GM23248 (cell line): ENCODE results near the gene TLE7. TPM values are rescaled to one million over a fixed set of nuclear protein-coding genes. Genes with fewer than 3 reads are reported as not detected.

Experiments
- DNase-seq: peaks from one replicate; pipeline ENCODE4 v3.0.0-alpha.2; 2015
- H2AFZ ChIP-seq: fragments of 200-600 bp; sonication (generic); 2 replicates; pipeline ENCODE4 v1.6.1; 2016; ENCODE audit warnings: antibody characterized with exemption
- H3F3A ChIP-seq: fragments of 200-600 bp; sonication (generic); 2 replicates; pipeline ENCODE4 v1.6.1; 2016; ENCODE audit warnings: mild to moderate bottlenecking, antibody characterized with exemption, mixed run types; ENCODE audit not compliant: insufficient read depth
- H3K27ac ChIP-seq: fragments of 200-600 bp; sonication (generic); 2 replicates; pipeline ENCODE4 v1.5.1; 2016; ENCODE audit warnings: mild to moderate bottlenecking
- H3K27me3 ChIP-seq: fragments of 200-600 bp; sonication (generic); replicated peaks from 2 replicates; pipeline ENCODE4 v1.6.1; 2016; ENCODE audit warnings: mild to moderate bottlenecking; ENCODE audit not compliant: insufficient read depth
- H3K36me3 ChIP-seq: fragments of 200-600 bp; sonication (generic); 2 replicates; pipeline ENCODE4 v1.6.1; 2016; ENCODE audit warnings: low read depth, mild to moderate bottlenecking
- H3K4me1 ChIP-seq: fragments of 200-600 bp; sonication (generic); 2 replicates; pipeline ENCODE4 v1.6.1; 2016; ENCODE audit warnings: mild to moderate bottlenecking; ENCODE audit not compliant: insufficient read depth
- H3K4me2 ChIP-seq: fragments of 200-600 bp; sonication (generic); one replicate; pipeline ENCODE4 v1.6.1; 2016; ENCODE audit warnings: mild to moderate bottlenecking; ENCODE audit not compliant: unreplicated experiment
- H3K4me3 ChIP-seq: fragments of 200-600 bp; sonication (generic); 2 replicates; pipeline ENCODE4 v1.5.1; 2016; ENCODE audit warnings: mild to moderate bottlenecking
- H3K79me2 ChIP-seq: fragments of 200-600 bp; sonication (generic); 2 replicates; pipeline ENCODE4 v1.6.1; 2016; ENCODE audit warnings: mild to moderate bottlenecking; ENCODE audit not compliant: insufficient read depth
- H3K9ac ChIP-seq: fragments of 200-600 bp; sonication (generic); 2 replicates; pipeline ENCODE4 v1.6.1; 2016; ENCODE audit warnings: mild to moderate bottlenecking
- H3K9me2 ChIP-seq: fragments of 200-600 bp; sonication (generic); 2 replicates; pipeline ENCODE4 v1.6.1; 2016; ENCODE audit warnings: mixed run types, mild to moderate bottlenecking, moderate library complexity; ENCODE audit not compliant: insufficient read depth
- H3K9me3 ChIP-seq: fragments of 200-600 bp; sonication (generic); one replicate; pipeline ENCODE4 v1.6.1; 2017; ENCODE audit warnings: low read depth
- H4K20me1 ChIP-seq: fragments of 200-600 bp; sonication (generic); 2 replicates; pipeline ENCODE4 v1.6.0; 2016; ENCODE audit not compliant: insufficient read depth
- EZH2 ChIP-seq: fragments of 200-600 bp; sonication (generic); IDR thresholded peaks from 2 replicates; pipeline ENCODE4 v1.6.1; 2018; ENCODE audit warnings: antibody characterized with exemption, mild to moderate bottlenecking; ENCODE audit not compliant: insufficient read depth, poor library complexity, severe bottlenecking
- EZH2phosphoT487 ChIP-seq: fragments of 200-600 bp; sonication (generic); IDR thresholded peaks from 2 replicates; pipeline ENCODE4 v1.6.1; 2018; ENCODE audit warnings: antibody characterized with exemption, moderate library complexity, mild to moderate bottlenecking, low read depth; ENCODE audit not compliant: insufficient read depth
- WGBS, 2 experiments: methylation state at CpG; one replicate each; pipeline ENCODE4 v1.1.6; 2015 to 2017; ENCODE audit warnings: low lambda C conversion rate in 2 of 2, low coverage in 1 of 2; ENCODE audit errors: missing lambda C conversion rate in 2 of 2; 5-methylcytosine and 5-hydroxymethylcytosine counted together
- in situ Hi-C: fragments of 300-500 bp; cut with MboI; formaldehyde crosslinking; loops from 2 replicates; pipeline ENCODE4 v1.15.0; 2020
- polyA plus RNA-seq: library from polyadenylated mRNA; unstranded; fragments of >200 nt; fragmentation: Nextera tagmentation; extraction: Ambion mirVana; gene quantifications from 2 replicates; pipeline ENCODE4 v1.2.1, GENCODE V29; 2016
- total RNA-seq: library from RNA; depleted of rRNA; stranded (reverse); fragments of >200 nt; shearing (Covaris generic); gene quantifications from 2 replicates; pipeline ENCODE4 v1.2.3, GENCODE V29; 2014

TLE7 gene
- total and polyA plus RNA-seq, 2 experiments from 2014 or later, result not detected

DNA sequence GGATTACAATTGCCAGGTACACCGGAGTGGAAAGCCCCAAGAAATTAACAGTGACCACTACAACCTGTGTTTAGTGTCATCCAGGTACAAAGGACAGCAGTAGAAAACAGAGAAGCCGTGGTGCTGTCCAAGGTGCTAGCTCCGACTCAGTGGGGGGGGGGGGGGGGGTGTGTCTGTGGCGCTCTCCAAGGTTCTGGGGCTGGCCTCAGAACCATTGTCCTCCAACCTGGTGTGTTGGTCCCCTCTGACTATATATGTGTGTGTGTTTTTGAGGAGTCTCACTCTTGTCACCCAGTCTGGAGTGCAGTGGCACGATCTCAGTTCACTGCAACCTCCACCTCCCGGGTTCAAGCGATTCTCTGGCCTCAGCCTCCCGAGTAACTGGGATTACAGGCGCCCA, 26.0 kb upstream of the TLE7 start:
- Histone ChIP-seq H3K4me1 (no peaks in the 10 kb centered on the region), H3K79me2 (peaks cover 6% of the 10 kb centered on the region), H3K36me3 (no peaks in the 10 kb centered on the region), H3K9me3 (no peaks in the 10 kb centered on the region), H3K27me3 (no peaks in the 10 kb centered on the region), H3K9me2 (no peaks in the 10 kb centered on the region), H3K4me2 (no peak overlapping the region), H3K27ac (no peak overlapping the region), H3K9ac (no peak overlapping the region), H4K20me1 (no peaks in the 10 kb centered on the region), H2AFZ (no peak overlapping the region), H3F3A (peaks cover 5% of the 10 kb centered on the region; the same call in 1 of the 2 replicates), H3K4me3 (no peak overlapping the region)
- DNase-seq, result peak; percentile 69
- 23 to 24% methylated on average over 9 of the region's 9 CpGs for WGBS, 2 experiments
- in situ Hi-C loops, result no loop called here
- TF ChIP-seq EZH2, result no peak
- no peak for TF ChIP-seq EZH2phosphoT487

DNA sequence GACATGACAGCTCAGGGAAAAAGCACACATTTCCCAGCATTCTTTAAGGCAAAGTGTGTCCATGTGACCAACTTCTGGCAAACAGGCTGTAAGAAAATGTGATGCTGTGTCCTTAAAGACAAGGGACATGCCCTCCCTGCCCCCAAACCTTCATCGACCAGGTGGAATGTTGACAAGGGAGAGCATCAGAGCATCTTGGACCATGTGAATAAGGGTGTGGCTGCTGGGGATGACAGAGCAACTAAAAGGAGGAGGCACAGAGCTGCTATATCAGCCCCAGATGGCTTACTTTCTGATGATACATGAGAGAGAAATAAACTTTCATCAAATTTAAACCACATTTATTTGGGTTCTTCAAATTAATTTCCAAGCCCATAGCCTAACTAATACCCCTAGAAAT, 22.4 kb upstream of the TLE7 start:
- Histone ChIP-seq H3K4me3 (no peak overlapping the region), H3K36me3 (no peaks in the 10 kb centered on the region), H3K27ac (no peak overlapping the region), H2AFZ (no peak overlapping the region), H3K9me2 (no peaks in the 10 kb centered on the region), H3K9me3 (no peaks in the 10 kb centered on the region), H3K9ac (no peak overlapping the region), H3K4me2 (no peak overlapping the region), H3K79me2 (peaks cover 32% of the 10 kb centered on the region), H3K27me3 (no peaks in the 10 kb centered on the region), H4K20me1 (no peaks in the 10 kb centered on the region), H3K4me1 (peaks cover 16% of the 10 kb centered on the region), H3F3A (peaks cover 21% of the 10 kb centered on the region)
- WGBS, 2 experiments, result 7 to 8% methylated on average over 1 of the region's 1 CpG
- TF ChIP-seq EZH2 (no peak), EZH2phosphoT487 (no peak)
- DNase-seq, result no peak
- in situ Hi-C loops, result no loop called here

DNA sequence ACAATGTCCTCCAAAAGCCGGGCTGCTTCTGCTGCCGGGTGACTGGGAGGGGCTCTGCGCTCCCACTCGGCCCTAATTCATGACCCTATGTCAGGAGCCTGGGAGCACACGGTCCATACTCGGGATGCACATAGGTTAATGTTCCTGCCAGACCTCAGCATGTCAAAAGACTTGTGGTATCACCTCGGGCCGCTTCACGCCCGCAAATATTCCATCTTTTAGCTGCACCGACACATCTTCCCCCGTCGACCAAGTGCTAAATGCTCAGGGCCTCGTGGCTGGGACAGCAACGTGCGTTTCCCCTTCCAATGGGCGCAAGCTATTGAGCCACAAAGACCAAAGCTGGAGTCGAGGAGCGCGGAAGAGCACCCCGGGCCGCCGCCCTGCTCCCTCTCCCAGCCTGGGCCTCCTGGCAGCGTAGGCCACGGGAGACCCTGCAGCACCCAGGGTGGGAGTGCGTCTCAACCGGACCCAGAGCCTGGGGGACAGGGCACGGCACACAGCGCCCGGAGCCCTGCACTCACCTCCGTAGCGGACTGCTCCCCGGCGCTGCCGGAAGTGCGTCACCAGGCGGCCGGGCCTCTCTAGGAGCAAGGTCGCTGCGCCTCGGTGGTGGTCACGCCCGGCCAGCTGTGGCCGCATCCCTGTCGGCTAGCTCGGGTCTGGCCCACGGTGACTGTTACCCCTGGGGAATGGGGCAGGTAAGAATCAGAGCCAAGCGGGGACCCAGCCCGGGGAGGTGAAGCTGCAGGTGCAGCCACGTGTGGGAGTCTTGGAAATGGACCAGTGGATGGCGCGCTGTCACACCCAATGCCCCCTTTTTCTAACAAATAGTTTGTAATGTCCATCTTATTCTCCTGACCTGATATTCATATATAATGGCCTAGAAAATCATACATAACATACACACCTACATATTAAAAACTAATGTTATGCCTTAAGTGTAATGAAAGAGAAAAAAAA, 20.1 kb upstream of the TLE7 start, which contains the start of gene ZNF23:
Gene ZNF23 (minus strand): TSS at position 562 of the 963 bp plus-strand sequence. CDS start 5,451 bp downstream, outside the sequence.
- peak within 1 kb of the TSS; percentile 95 for H3K4me3 ChIP-seq
- H3K27ac ChIP-seq, result peak within 1 kb of the TSS; percentile 83
- no peaks in the 10 kb centered on the region for H3K9me3 ChIP-seq
- H2AFZ ChIP-seq, result peak within 1 kb of the TSS; percentile 99
- no peaks in the 10 kb centered on the region for H3K36me3 ChIP-seq
- H3K9ac ChIP-seq, result peak within 1 kb of the TSS; percentile 90
- H4K20me1 ChIP-seq, result no peaks in the 10 kb centered on the region
- H3K4me2 ChIP-seq, result peak within 1 kb of the TSS; percentile 94
- peaks cover 16% of the 10 kb centered on the region for H3K4me1 ChIP-seq
- peak; percentile 86 for DNase-seq
- no peaks in the 10 kb centered on the region for H3K9me2 ChIP-seq
- TF ChIP-seq EZH2phosphoT487, result no peak
- TF ChIP-seq EZH2, result no peak
- H3K79me2 ChIP-seq, result peaks cover 54% of the 10 kb centered on the region
- no peaks in the 10 kb centered on the region for H3K27me3 ChIP-seq
- WGBS, 2 experiments, result 0 to 1% methylated on average over 38 to 51 of the region's 52 CpGs
- H3F3A ChIP-seq, result peaks cover 21% of the 10 kb centered on the region
- in situ Hi-C loops, result no loop called here

DNA sequence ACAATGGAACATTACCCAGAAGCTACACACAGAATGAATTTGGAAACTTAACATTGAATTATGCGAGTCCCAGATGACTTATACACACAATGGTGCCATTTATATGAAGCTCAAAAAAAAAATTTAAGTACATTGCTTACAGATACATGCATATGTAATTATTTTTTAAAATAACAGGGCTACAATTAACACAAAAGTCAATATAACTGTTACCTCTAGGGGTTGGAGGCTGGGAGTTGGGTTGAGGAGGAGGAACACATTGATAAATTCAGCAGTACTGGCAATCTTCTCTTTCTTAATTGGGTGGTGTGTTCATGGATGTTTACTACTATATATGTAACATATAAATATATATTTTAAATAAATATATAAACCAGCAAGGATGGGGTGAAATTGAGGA, 19.1 kb upstream of the TLE7 start:
- TF ChIP-seq EZH2 (no peak), EZH2phosphoT487 (no peak)
- Histone ChIP-seq H3K9me3 (no peaks in the 10 kb centered on the region), H3K4me2 (peak overlapping the region; percentile 94), H3K4me3 (peak overlapping the region; percentile 95), H3F3A (peaks cover 16% of the 10 kb centered on the region), H3K27ac (peak overlapping the region; percentile 83), H3K4me1 (peaks cover 16% of the 10 kb centered on the region), H3K36me3 (no peaks in the 10 kb centered on the region), H2AFZ (no peak overlapping the region), H4K20me1 (no peaks in the 10 kb centered on the region), H3K9ac (peak overlapping the region; percentile 90), H3K9me2 (no peaks in the 10 kb centered on the region), H3K79me2 (peaks cover 61% of the 10 kb centered on the region), H3K27me3 (no peaks in the 10 kb centered on the region)
- DNase-seq, result peak; percentile 10
- 96 to 98% methylated on average over 1 of the region's 1 CpG for WGBS, 2 experiments
- in situ Hi-C loops, result no loop called here
